ENCODE results near the gene PDIA6.
"Not testable (repeated sequence)": the region's sequence is repeated elsewhere in the genome, so short reads cannot be mapped to it uniquely, and the experiment has no call there.

Gene PDIA6

GRCh38 chr2:10780821-10781220 is 31.8 kb downstream of the PDIA6 start:
- not testable (repeated sequence) for DNase-seq (ENCODE audit: low read depth in 2 of 2)

- no peak for DNase-seq (ENCODE audit: low read depth in 2 of 2)
These were observed 32.1 kb downstream of the PDIA6 start for GRCh38 chr2:10780491-10780820.

GRCh38 chr2:10779776-10780490 is 32.7 kb downstream of the PDIA6 start:
- DNase-seq (ENCODE audit: low read depth in 2 of 2) = no peak

- DNase-seq (ENCODE audit: low read depth in 2 of 2) = no peak
These were observed 33.9 kb downstream of the PDIA6 start for GRCh38 chr2:10778724-10779115.

GRCh38 chr2:10777842-10778723 is 34.5 kb downstream of the PDIA6 start:
- no peak for DNase-seq (ENCODE audit: low read depth in 2 of 2)

- DNase-seq (ENCODE audit: low read depth in 2 of 2) = no peak
These were observed 35.3 kb downstream of the PDIA6 start for GRCh38 chr2:10777111-10777841.

- DNase-seq (ENCODE audit: low read depth in 2 of 2) = no peak
These were observed 36.2 kb downstream of the PDIA6 start for GRCh38 chr2:10776231-10776977.

GRCh38 chr2:10775831-10776230 is 36.8 kb downstream of the PDIA6 start:
- no peak for DNase-seq (ENCODE audit: low read depth in 2 of 2)

GRCh38 chr2:10775021-10775780 is 37.4 kb downstream of the PDIA6 start:
- no peak for DNase-seq (ENCODE audit: low read depth in 2 of 2)

GRCh38 chr2:10774394-10774793 is 38.2 kb downstream of the PDIA6 start:
- no peak for DNase-seq (ENCODE audit: low read depth in 2 of 2)

GRCh38 chr2:10773821-10774341 is 38.7 kb downstream of the PDIA6 start:
- no peak for DNase-seq (ENCODE audit: low read depth in 2 of 2)

GRCh38 chr2:10772868-10773215 is 39.7 kb downstream of the PDIA6 start:
- no peak for DNase-seq (ENCODE audit: low read depth in 2 of 2)

- no peak for DNase-seq (ENCODE audit: low read depth in 2 of 2)
These were observed 40.3 kb downstream of the PDIA6 start for GRCh38 chr2:10772201-10772867.

- DNase-seq (ENCODE audit: low read depth in 2 of 2) = no peak
These were observed 40.8 kb downstream of the PDIA6 start for GRCh38 chr2:10771786-10772185.

GRCh38 chr2:10770956-10771750 is 41.4 kb downstream of the PDIA6 start:
- no peak for DNase-seq (ENCODE audit: low read depth in 2 of 2)

GRCh38 chr2:10768063-10768507 is 44.5 kb downstream of the PDIA6 start:
- DNase-seq (ENCODE audit: low read depth in 2 of 2) = no peak

- no peak for DNase-seq (ENCODE audit: low read depth in 2 of 2)
These were observed 46.7 kb downstream of the PDIA6 start for GRCh38 chr2:10765914-10766313.

- no peak for DNase-seq (ENCODE audit: low read depth in 2 of 2)
These were observed 47.1 kb downstream of the PDIA6 start for GRCh38 chr2:10765461-10765860.

- DNase-seq (ENCODE audit: low read depth in 2 of 2) = no peak
These were observed 47.7 kb downstream of the PDIA6 start for GRCh38 chr2:10764896-10765295.
